HG03442 (cell line): ENCODE results near the gene SLC38A5.

Experiments used
- ATAC-seq: cut with Tn5 transposase; IDR thresholded peaks from one replicate; pipeline ENCODE4 v1.9.1; 2021; ENCODE audit warnings: mild to moderate bottlenecking, moderate library complexity; ENCODE audit not compliant: unreplicated experiment

Gene SLC38A5

DNA sequence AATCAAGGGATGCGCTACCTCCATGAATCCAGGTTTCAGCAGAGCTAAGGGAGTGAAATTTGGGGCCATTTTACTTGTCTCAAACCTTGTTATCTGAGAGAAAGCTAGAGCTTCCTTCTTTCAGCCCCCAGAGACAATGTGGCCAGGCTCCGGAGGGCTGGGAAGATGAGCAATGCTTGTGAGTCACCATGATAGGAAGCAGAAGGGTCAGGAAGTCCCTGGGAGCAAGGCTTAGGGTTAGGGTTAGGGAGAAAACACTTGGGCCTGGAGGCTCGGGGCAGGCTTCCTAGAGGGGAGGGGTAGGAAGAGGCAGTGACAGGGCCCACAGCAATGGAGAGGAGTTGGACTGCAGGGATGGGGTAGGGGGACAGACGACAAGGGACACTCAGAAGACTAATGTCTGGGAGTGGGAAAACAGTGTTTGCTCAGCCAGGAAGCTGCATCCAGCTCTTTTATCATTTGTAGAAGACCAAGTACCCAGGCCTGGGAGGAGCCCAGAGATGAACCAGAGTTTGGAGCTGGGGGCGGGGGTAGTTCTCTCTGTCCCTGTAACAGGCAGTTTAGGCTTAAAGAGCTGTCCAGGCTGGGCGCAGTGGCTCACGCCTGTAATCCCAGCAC lies 22.3 kb upstream of the SLC38A5 start:
- ATAC-seq: no peak

GRCh38 chrX:48491809-48492208 lies 21.7 kb upstream of the SLC38A5 start:
- no peak for ATAC-seq

DNA sequence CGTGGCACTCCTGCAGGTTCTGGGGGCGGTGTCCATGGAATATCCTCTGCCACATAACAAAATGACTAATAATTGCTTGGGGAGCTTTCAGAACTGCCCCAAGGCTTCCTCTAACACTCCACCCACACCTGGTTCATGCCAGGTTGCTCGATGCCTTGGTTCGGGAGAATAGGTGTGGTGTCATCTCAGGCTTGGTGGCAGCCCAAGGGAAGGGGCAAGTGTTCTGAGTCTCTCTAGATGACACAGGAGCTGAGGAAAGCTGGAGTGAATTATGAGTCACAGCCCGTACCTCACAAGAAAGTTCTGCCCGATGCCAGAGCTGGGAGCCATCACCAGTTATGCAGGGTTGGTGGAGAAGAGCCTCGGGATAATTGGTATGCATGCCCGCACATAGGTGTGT lies 20.6 kb upstream of the SLC38A5 start:
- ATAC-seq: no peak

DNA sequence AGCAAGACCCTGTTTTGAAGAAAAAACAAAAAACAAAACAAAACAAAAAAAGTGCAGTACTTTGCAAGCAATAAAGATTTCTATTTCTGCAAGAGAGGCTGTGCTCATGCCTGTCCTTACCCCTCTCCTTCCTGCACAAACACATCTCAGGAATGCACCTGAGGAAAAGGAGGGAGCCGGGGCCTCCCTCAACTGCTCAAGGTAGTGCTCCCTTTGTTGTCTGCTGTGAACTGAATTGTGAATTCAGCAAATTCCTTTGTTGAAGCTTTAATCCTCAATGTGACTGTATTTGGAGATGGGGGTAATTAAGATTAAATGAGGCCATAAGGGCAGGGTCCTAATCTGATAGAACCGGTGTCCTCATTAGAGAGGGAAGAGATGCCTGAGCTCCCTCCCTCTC lies 19.8 kb upstream of the SLC38A5 start:
- no peak for ATAC-seq

DNA sequence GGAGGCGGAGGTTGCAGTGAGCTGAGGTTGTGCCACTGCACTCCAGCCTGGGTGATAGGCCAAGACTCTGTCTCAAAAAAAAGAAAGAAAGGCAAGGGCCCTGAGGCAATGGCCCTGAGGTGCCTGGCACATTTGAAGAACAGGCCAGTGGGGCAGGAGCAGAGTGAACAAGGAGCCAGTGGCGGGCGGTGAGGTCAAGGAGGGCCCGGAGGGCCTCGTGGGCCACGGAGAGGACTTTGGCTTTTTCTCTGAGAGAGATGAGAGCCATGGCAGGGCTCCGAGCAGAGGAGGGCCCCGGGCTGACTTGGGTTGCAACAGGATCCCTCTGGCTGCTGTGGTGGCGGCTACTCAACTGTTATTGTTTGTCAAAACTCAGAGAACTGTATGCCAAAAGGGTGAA lies 19.2 kb upstream of the SLC38A5 start:
- ATAC-seq: no peak

GRCh38 chrX:48488034-48488433 lies 18.0 kb upstream of the SLC38A5 start:
- no peak for ATAC-seq

DNA sequence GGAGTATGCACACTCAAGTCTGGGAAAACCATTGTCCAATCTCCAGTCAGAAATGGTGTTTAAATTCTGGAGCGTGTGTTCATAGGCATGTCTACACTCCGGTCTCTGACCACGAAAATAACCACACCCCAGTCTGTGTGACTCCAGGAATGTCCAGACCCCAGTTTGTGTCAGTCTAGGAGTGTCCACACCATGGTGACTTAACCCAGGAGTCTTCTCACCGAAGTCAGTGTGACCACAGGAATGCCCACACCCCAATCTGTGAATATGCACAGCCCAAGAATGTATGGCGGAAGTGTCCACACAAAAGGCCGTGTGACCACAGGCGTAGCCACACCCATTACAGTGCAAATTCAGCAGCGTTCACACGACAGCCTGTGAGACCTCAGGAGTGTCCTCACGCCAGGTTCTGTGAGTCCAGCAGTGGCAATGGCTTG lies 17.3 kb upstream of the SLC38A5 start:
- ATAC-seq: no peak

DNA sequence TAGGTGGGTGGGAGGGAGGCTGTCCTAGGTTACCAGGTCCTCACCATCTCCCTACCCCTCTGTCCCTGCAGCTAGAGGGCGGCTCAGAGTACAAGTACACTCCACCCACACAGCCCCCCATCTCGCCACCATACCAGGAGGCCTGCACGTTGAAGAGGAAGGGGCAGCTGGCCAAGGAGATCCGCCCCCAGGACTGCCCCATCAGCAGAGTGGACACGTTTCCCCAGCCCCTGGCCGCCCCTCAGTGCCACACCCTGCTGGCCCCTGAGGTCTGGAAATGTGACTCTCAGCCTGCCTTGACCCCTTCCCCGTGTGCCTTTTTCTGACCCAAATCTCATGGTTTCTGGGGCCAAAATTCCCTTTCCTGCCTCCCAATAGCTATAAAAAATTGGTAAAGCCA lies 12.5 kb upstream of the SLC38A5 start:
- ATAC-seq: no peak

- no peak for ATAC-seq
Measured at GRCh38 chrX:48480583-48480982, 10.5 kb upstream of the SLC38A5 start.

DNA sequence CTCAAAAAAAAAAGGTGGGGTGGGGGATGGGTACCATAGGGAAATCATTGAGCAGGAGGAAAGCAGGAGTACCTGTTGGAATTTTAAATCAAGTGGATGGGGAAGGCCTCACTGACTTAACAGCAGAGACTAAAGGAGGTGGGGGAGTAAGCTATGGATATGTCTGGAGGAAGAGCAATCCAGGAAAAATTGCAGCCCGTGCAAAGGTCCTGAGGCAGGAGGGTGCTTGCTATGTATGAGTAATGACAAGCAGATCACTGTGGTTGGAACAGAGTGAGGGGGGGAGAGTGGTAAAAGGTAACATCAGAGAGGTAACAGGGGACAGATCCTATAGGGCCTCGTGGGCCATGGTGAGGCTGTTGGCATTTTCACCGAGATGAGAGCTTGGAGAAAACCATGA lies 10.1 kb upstream of the SLC38A5 start:
- no peak for ATAC-seq

DNA sequence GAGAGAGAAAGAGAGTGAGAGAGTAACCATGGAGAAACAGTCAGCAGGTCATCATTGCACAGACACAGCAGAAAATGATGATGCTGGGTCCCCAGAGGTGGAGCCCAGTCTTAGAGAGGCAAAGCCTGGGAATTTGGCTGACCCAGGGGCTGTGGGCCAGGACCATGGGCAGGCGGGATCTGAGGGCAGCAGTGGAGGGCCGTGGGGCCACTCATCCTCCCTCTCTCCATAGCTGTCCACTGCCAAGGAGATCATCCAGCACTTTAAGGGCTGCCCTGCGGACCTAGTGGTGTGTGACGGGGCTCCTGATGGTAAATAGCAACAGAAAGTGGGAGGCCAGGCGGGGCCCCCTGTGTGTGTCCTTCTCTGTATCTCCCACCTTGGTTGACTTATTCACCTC lies 8.7 kb upstream of the SLC38A5 start:
- no peak for ATAC-seq

DNA sequence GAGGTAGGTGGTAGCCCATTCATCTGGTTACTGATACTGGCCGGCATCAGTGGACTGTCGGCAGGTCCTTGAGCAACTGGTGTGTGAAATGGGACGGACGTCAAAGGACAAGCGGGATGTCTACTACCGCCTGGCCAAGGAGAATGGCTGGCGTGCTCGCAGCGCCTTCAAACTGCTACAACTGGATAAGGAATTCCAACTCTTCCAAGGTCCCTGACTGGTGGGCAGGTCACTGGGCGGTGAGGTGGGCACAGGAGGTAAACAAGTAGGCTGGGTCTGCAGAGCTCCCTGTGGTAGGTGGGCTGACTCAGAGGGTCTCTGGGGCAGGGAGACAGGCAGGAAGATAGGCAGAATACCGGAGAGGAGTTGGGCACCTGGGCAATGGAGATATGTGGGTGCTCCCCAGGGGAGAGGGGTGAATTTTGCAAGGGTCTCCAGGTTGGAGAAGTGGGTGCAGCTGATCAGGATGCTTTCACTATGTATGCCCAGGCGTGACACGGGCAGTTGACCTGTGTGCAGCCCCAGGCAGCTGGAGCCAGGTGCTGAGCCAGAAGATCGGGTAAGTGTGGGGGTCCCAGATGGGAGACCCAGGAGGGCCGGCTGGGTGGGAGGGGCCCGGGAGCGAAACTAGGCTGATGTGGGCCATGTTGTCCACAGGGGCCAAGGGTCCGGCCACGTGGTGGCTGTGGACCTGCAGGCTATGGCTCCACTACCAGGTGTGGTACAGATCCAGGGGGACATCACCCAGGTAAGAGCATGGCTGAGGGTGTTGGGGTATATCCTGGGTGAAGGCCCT lies 8.1 kb upstream of the SLC38A5 start:
- ATAC-seq: no peak

- no peak for ATAC-seq
Measured at GRCh38 chrX:48476919-48477318, 6.9 kb upstream of the SLC38A5 start.

GRCh38 chrX:48475774-48476577 lies 5.9 kb upstream of the SLC38A5 start, which contains the start of gene FTSJ1:
FTSJ1 (plus strand) TSS chrX:48476199; CDS start chrX:48478048, 1,849 bp downstream.
- peak; percentile 85 for ATAC-seq

DNA sequence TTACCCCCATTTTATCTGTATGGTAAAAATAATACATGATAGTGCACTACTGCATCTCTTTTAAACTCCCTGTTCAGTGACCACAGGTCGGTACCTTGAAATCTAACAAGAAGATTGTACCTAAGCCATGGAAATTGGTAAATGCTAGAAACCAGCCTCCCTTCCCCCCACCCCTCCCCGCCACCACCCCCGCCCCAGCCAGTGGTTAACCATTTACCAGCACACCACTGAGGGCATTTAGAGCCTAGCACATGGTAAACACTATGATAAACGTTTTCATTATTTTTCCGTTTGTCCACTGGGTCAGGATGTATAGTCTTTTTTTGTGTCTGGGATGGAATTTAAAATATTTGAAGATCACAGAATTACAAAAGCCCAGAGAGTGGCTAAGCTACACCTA lies 5.2 kb upstream of the SLC38A5 start:
- ATAC-seq: no peak

- ATAC-seq: no peak
Measured at GRCh38 chrX:48474581-48474980, 4.5 kb upstream of the SLC38A5 start.

- ATAC-seq: no peak
Measured at GRCh38 chrX:48474127-48474526, 4.1 kb upstream of the SLC38A5 start.

- no peak for ATAC-seq
Measured at GRCh38 chrX:48473704-48473990, 3.6 kb upstream of the SLC38A5 start.

DNA sequence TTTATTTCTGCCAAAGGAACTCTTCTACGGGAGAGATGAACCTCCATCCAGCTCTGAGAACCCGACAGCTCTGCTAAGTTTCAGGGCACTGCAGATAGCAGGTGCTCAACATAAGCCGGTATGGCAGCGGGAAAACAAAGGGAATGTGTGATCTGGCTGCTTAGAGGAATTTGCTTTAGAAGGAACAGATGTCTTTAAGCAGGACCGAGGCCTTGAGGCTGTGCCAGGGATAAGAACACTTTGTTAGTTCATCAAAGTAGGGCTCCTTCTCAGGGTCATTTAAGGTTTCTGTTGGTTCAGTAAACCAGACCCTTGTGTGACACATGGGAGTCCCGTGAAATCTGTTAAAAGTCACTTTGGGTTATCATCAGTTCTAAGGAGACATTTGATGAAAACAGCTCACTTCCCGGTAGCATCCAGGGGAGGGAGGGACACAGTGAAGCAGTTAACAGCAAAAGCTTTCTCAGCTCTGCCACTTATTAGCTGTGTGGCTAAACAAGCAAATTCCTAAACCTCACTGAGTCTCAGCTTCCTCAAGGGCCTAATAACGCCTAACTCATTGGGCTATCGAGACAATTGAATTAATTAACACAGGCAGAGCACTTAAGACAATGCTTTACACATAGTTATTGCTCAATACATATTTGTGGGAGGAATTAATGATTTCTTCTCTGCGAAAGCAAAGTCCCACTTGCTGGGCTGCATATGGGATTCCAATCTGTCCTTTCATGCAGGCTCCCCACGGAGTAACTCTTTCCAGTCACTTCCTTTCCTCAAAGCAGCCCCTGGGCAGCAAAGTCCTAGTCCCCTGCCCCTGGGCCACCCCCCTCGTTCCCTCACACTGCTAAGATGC lies 3.0 kb upstream of the SLC38A5 start:
- ATAC-seq: no peak

DNA sequence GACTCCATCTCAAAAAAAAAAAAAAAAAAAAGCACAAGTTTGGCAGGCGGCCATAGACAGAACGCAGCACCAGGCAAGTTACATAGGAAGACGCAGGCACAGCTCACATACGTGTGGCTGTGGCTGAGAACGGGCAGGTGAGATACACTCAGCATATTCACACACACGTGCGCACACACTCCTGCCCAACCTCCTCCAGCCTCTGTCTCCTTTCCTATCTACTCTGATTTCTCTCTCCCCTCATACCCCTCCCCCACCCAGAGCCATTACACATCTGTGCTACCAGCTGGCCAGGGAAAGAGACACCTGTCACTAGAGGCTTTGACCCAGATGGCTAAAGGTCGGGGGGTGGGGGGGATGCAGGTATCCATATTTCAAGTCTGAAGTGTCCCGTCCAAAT lies 2.2 kb upstream of the SLC38A5 start:
- no peak for ATAC-seq

DNA sequence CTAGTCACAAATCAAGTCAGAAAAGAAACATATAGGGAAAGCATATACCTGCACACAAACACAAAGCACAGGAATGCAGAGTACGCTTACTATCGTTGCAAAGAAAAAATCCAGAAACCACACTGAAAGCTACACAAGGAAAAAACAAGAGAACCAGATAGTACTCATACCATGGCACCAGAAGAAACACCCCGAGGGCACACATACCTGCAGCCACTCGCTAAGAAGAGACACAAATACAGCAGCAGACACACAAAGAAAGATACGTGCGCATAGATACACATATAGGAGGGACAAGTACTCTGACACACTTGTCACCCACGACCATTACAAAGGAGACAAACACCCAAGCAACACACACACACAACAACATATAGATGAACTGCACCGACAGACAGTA lies 1.4 kb upstream of the SLC38A5 start:
- no peak for ATAC-seq
